Brain microvascular endothelial cell (primary cell): ENCODE results near the gene SIAH1.
"Not testable (repeated sequence)": the region's sequence is repeated elsewhere in the genome, so short reads cannot be mapped to it uniquely, and the experiment has no call there.

ENCODE experiments used
- DNase-seq: peaks from one replicate; pipeline ENCODE4 v3.0.0-alpha.2; 2020
- H3K27ac ChIP-seq: fragments of 250-450 bp; sonication (Bioruptor Pico); 2 replicates; pipeline ENCODE4 v1.5.1; 2020; ENCODE audit warnings: mild to moderate bottlenecking, moderate library complexity
- H3K27me3 ChIP-seq: fragments of 250-450 bp; sonication (Bioruptor Pico); replicated peaks from 2 replicates; pipeline ENCODE4 v1.5.1; 2020; ENCODE audit warnings: mild to moderate bottlenecking
- H3K36me3 ChIP-seq: fragments of 250-450 bp; sonication (Bioruptor Pico); replicated peaks from 2 replicates; pipeline ENCODE4 v1.5.1; 2020; ENCODE audit warnings: mild to moderate bottlenecking
- H3K4me3 ChIP-seq: 2 replicates; pipeline ENCODE4 v1.5.1; 2011; ENCODE audit warnings: low read depth, mild to moderate bottlenecking, control low read depth, low read length, moderate library complexity
- CTCF ChIP-seq: IDR thresholded peaks from 2 replicates; pipeline ENCODE4 v1.5.1; 2011; ENCODE audit warnings: low read depth, mild to moderate bottlenecking, moderate library complexity, low read length, control low read depth, inconsistent platforms; ENCODE audit errors: missing control alignments
- in situ Hi-C: cut with HindIII; loops from 2 replicates; pipeline ENCODE4 v1.10.0; 2017; ENCODE audit warnings: low sequenced_read_pairs, low pct_ligation_motif_present

SIAH1 gene

GRCh38 chr16:48356633-48357376, 28.4 kb downstream of the SIAH1 start:
- peaks cover 21% of the 10 kb centered on the region for H3K36me3 ChIP-seq
- no peaks in the 10 kb centered on the region for H3K27me3 ChIP-seq
- in situ Hi-C loops: no loop called here
- no peak for TF ChIP-seq CTCF
- no peak for DNase-seq
- H3K4me3 ChIP-seq: no peak overlapping the region
- no peak overlapping the region for H3K27ac ChIP-seq

GRCh38 chr16:48354877-48355855, 30.0 kb downstream of the SIAH1 start:
- Histone ChIP-seq H3K36me3 (peaks cover 22% of the 10 kb centered on the region), H3K27me3 (no peaks in the 10 kb centered on the region), H3K27ac (no peak overlapping the region), H3K4me3 (no peak overlapping the region)
- DNase-seq: no peak
- in situ Hi-C loops: no loop called here
- no peak for TF ChIP-seq CTCF

GRCh38 chr16:48354385-48354784, 30.8 kb downstream of the SIAH1 start:
- H3K27me3 ChIP-seq, in situ Hi-C loops, DNase-seq, H3K27ac ChIP-seq, H3K4me3 ChIP-seq: not testable (repeated sequence)
- peaks cover 24% of the 10 kb centered on the region for H3K36me3 ChIP-seq

- in situ Hi-C loops: no loop called here
- no peaks in the 10 kb centered on the region for H3K27me3 ChIP-seq
- DNase-seq: peak; percentile 57
- peak; percentile 95 for TF ChIP-seq CTCF
- no peak overlapping the region for H3K4me3 ChIP-seq
- no peak overlapping the region for H3K27ac ChIP-seq
- H3K36me3 ChIP-seq: peaks cover 24% of the 10 kb centered on the region
Measured at GRCh38 chr16:48353565-48354163, 31.5 kb downstream of the SIAH1 start.

- H3K27ac ChIP-seq: no peak overlapping the region
- H3K27me3 ChIP-seq: no peaks in the 10 kb centered on the region
- H3K4me3 ChIP-seq: no peak overlapping the region
- peaks cover 29% of the 10 kb centered on the region for H3K36me3 ChIP-seq
- in situ Hi-C loops: no loop called here
- no peak for DNase-seq
- no peak for TF ChIP-seq CTCF
Measured at GRCh38 chr16:48352648-48353390, 32.4 kb downstream of the SIAH1 start.
